Body of pancreas (tissue), 4 donors: ENCODE results near the gene BBS10.

ENCODE experiments used
- CTCF ChIP-seq, 7 experiments: fragments of 450-650 bp in 4 of 7; fragments of 200-600 bp in 3 of 7; sonication (generic) in 3 of 7; IDR thresholded peaks; one replicate each; pipeline ENCODE4 v1.5.1; 2016 to 2019; ENCODE audit warnings: antibody characterized with exemption in 7 of 7
- POLR2A ChIP-seq, 3 donors: fragments of 450-650 bp; IDR thresholded peaks; one replicate each; pipeline ENCODE4 v1.6.1; 2016; ENCODE audit warnings: antibody characterized with exemption in 3 of 3, mild to moderate bottlenecking in 2 of 3

DNA sequence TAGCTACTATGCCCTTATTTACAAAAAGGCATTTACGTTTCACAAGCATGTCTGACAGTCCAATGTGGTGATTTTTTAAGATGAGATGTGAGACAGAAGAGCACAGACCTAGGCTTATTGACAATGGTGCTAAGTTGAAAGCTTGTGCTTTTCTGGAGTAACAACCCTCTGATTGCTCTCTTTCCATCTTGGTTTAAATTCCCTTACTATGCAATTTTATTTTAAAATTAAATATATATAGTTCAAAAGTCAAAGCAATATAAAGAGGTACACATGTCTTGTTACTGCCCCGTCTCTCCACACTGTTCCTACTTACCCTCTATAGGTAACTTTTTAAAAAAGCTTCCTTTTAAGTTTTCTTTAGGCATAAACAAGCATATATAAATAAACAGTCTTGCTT is 39.4 kb upstream of the BBS10 start:
- TF ChIP-seq CTCF (IDR thresholded peaks at IDR 0.05) (no peak), POLR2A (IDR thresholded peaks at IDR 0.05) (no peak)
